IMR-90 (cell line): ENCODE measurements around the gene AK1. TPM values are rescaled to one million over a fixed set of nuclear protein-coding genes. Genes with fewer than 3 reads are reported as not detected.

Experiments used
- ATAC-seq: fragments of 200-7000 bp; cut with Tn5 transposase; 2 replicates; pipeline ENCODE4 v1.9.1; 2020; ENCODE audit warnings: low read depth, mild to moderate bottlenecking, moderate library complexity
- BruUV-seq: library from RNA; stranded (reverse); fragments of 400-500 nt; replicated peaks from 2 replicates; lab custom pipeline; 2021; lab: Mats Ljungman, UMichigan
- CTCF ChIA-PET: fragments of 300-600 bp; formaldehyde crosslinking; extraction: SDS; loops from one replicate; lab custom pipeline; 2021; ENCODE audit warnings: antibody characterized with exemption; lab: Yijun Ruan, JAX
- POLR2A ChIA-PET: fragments of 300-600 bp; sonication (Branson Sonifier 250); formaldehyde crosslinking; loops from one replicate; lab custom pipeline; 2022; ENCODE audit warnings: antibody characterized with exemption; ENCODE audit not compliant: unreplicated experiment; lab: Charles Lee
- DNase-seq: peaks from one replicate; pipeline ENCODE4 v3.0.0; 2013
- H2AFZ ChIP-seq: replicated peaks from 2 replicates; pipeline ENCODE3; 2013; ENCODE audit warnings: low read length, mild to moderate bottlenecking; ENCODE audit not compliant: poor library complexity
- H2AK5ac ChIP-seq: 2 replicates; pipeline ENCODE4 v1.6.1; 2013; ENCODE audit warnings: low read depth, low read length, inconsistent platforms
- H2AK9ac ChIP-seq: replicated peaks from 2 replicates; pipeline ENCODE3; 2013; ENCODE audit warnings: mild to moderate bottlenecking, low read depth, low read length, moderate library complexity; ENCODE audit not compliant: poor library complexity
- H2BK120ac ChIP-seq: 2 replicates; pipeline ENCODE4 v1.6.1; 2013; ENCODE audit warnings: low read depth, low read length, inconsistent platforms
- H2BK15ac ChIP-seq: 3 replicates; pipeline ENCODE4 v1.6.1; 2013; ENCODE audit warnings: low read depth, low read length, inconsistent platforms
- H2BK20ac ChIP-seq: 2 replicates; pipeline ENCODE4 v1.6.1; 2013; ENCODE audit warnings: low read depth, mild to moderate bottlenecking, inconsistent platforms, low read length, moderate library complexity
- H2BK5ac ChIP-seq: 2 replicates; pipeline ENCODE4 v1.6.1; 2013; ENCODE audit warnings: mild to moderate bottlenecking, low read depth, low read length, inconsistent platforms; ENCODE audit not compliant: poor library complexity, severe bottlenecking
- H3K14ac ChIP-seq: replicated peaks from 2 replicates; pipeline ENCODE4 v1.6.1; 2013; ENCODE audit warnings: low read depth, low read length, inconsistent platforms
- H3K18ac ChIP-seq: 2 replicates; pipeline ENCODE4 v1.6.1; 2013; ENCODE audit warnings: low read depth, low read length, control low read depth
- H3K23ac ChIP-seq: 2 replicates; pipeline ENCODE4 v1.6.1; 2013; ENCODE audit warnings: low read depth, low read length, inconsistent platforms
- H3K27ac ChIP-seq: 2 replicates; pipeline ENCODE4 v1.5.1; 2013; ENCODE audit warnings: mild to moderate bottlenecking, control low read depth, low read length; ENCODE audit not compliant: insufficient read depth
- H3K27me3 ChIP-seq: 2 replicates; pipeline ENCODE4 v1.6.1; 2013; ENCODE audit warnings: low read length; ENCODE audit not compliant: control insufficient read depth, insufficient read depth
- H3K36me3 ChIP-seq: 2 replicates; pipeline ENCODE4 v1.6.1; 2013; ENCODE audit warnings: low read length, mixed read lengths; ENCODE audit not compliant: control insufficient read depth, insufficient read depth
- H3K4ac ChIP-seq: 2 replicates; pipeline ENCODE4 v1.6.1; 2013; ENCODE audit warnings: low read depth, low read length, inconsistent platforms
- H3K4me1 ChIP-seq: 2 replicates; pipeline ENCODE4 v1.6.1; 2013; ENCODE audit warnings: low read length, mixed read lengths; ENCODE audit not compliant: control insufficient read depth, insufficient read depth
- H3K4me2 ChIP-seq: 2 replicates; pipeline ENCODE4 v1.6.1; 2013; ENCODE audit warnings: low read depth, mild to moderate bottlenecking, control low read depth, low read length, moderate library complexity
- H3K4me3 ChIP-seq: 2 replicates; pipeline ENCODE4 v1.5.1; 2013; ENCODE audit warnings: low read depth, mild to moderate bottlenecking, control low read depth, low read length, moderate library complexity; ENCODE audit not compliant: insufficient read depth
- H3K56ac ChIP-seq: 2 replicates; pipeline ENCODE4 v1.6.1; 2013; ENCODE audit warnings: low read length, inconsistent platforms; ENCODE audit not compliant: insufficient read depth; ENCODE audit errors: extremely low read depth
- H3K79me1 ChIP-seq, 2 experiments: 2 replicates each; pipeline ENCODE4 v1.6.1; 2013; ENCODE audit warnings: low read length in 2 of 2, inconsistent platforms in 1 of 2, low read depth in 1 of 2
- H3K9ac ChIP-seq: 2 replicates; pipeline ENCODE4 v1.6.1; 2013; ENCODE audit warnings: low read depth, low read length, control low read depth
- H3K9me1 ChIP-seq: 2 replicates; pipeline ENCODE4 v1.6.1; 2013; ENCODE audit warnings: low read length, inconsistent platforms; ENCODE audit not compliant: insufficient read depth
- H3K9me3 ChIP-seq: 2 replicates; pipeline ENCODE4 v1.6.1; 2013; ENCODE audit warnings: low read length; ENCODE audit not compliant: control insufficient read depth, insufficient read depth
- H4K20me1 ChIP-seq: 2 replicates; pipeline ENCODE4 v1.6.1; 2013; ENCODE audit warnings: low read length, inconsistent platforms; ENCODE audit not compliant: insufficient read depth
- H4K5ac ChIP-seq: 2 replicates; pipeline ENCODE4 v1.6.1; 2013; ENCODE audit warnings: mild to moderate bottlenecking, low read depth, low read length, control low read depth
- H4K8ac ChIP-seq, 2 experiments: 2 replicates each; pipeline ENCODE4 v1.6.1; 2013; ENCODE audit warnings: low read depth in 2 of 2, low read length in 2 of 2, control low read depth in 1 of 2, inconsistent platforms in 1 of 2
- H4K91ac ChIP-seq: 2 replicates; pipeline ENCODE4 v1.6.1; 2013; ENCODE audit warnings: low read depth, low read length, inconsistent platforms; ENCODE audit not compliant: insufficient read depth
- BHLHE40 ChIP-seq: fragments of 150-350 bp; IDR thresholded peaks from 2 replicates; pipeline ENCODE4 v1.6.1; 2016; ENCODE audit warnings: mild to moderate bottlenecking, low read depth, low read length
- CEBPB ChIP-seq: IDR thresholded peaks from 2 replicates; pipeline ENCODE4 v1.6.1; 2012; ENCODE audit warnings: low read depth, low read length, improper control_type of control experiment
- CHD1 ChIP-seq: IDR thresholded peaks from 2 replicates; pipeline ENCODE4 v1.6.1; 2012; ENCODE audit warnings: low read depth, low read length, improper control_type of control experiment
- FOS ChIP-seq: fragments of 150-350 bp; IDR thresholded peaks from 2 replicates; pipeline ENCODE4 v1.6.1; 2016; ENCODE audit warnings: low read depth, low read length
- MAZ ChIP-seq: IDR thresholded peaks from 2 replicates; pipeline ENCODE4 v1.6.1; 2012; ENCODE audit warnings: low read depth, mild to moderate bottlenecking, low read length, improper control_type of control experiment, moderate library complexity, borderline replicate concordance
- MXI1 ChIP-seq: IDR thresholded peaks from 2 replicates; pipeline ENCODE4 v1.6.1; 2012; ENCODE audit warnings: low read depth, mild to moderate bottlenecking, low read length, moderate library complexity, borderline replicate concordance
- NFE2L2 ChIP-seq: fragments of 150-350 bp; IDR thresholded peaks from 2 replicates; pipeline ENCODE4 v1.6.1; 2016; ENCODE audit warnings: low read depth, mild to moderate bottlenecking, low read length
- POLR2A ChIP-seq: IDR thresholded peaks from 2 replicates; pipeline ENCODE4 v1.6.1; 2012; ENCODE audit warnings: mild to moderate bottlenecking, low read depth, low read length
- RAD21 ChIP-seq: IDR thresholded peaks from 2 replicates; pipeline ENCODE4 v1.6.1; 2012; ENCODE audit warnings: low read length, improper control_type of control experiment
- RCOR1 ChIP-seq: IDR thresholded peaks from 2 replicates; pipeline ENCODE4 v1.6.1; 2012; ENCODE audit warnings: mild to moderate bottlenecking, low read length, improper control_type of control experiment; ENCODE audit not compliant: insufficient replicate concordance
- RFX5 ChIP-seq: IDR thresholded peaks from 2 replicates; pipeline ENCODE4 v1.8.0; 2012; ENCODE audit warnings: low read depth, mild to moderate bottlenecking, low read length, moderate library complexity
- WGBS, 2 experiments: methylation state at CpG; one replicate each; pipeline versions ENCODE4 v1.1.5 to v1.1.7; 2013; ENCODE audit warnings: missing lambda C conversion rate in 2 of 2; ENCODE audit not compliant: insufficient read length in 1 of 2; ENCODE audit errors: extremely low coverage in 2 of 2; 5-methylcytosine and 5-hydroxymethylcytosine counted together
- dilution Hi-C: fragments of 300-500 bp; cut with HindIII; formaldehyde crosslinking; loops from one replicate; pipeline ENCODE4 v1.14.3; 2018; ENCODE audit warnings: low sequenced_read_pairs; ENCODE audit not compliant: unreplicated experiment
- in situ Hi-C: fragments of 300-500 bp; cut with MboI; formaldehyde crosslinking; loops from 3 replicates; pipeline ENCODE4 v1.14.3; 2019; ENCODE audit warnings: low sequenced_read_pairs, inconsistent platforms, mixed read lengths
- intact Hi-C: fragments of 100-400 bp; cut with micrococcal nuclease; formaldehyde crosslinking; loops from 2 replicates; pipeline ENCODE4 v1.10.0; 2022
- polyA plus RNA-seq, 3 experiments: library from polyadenylated mRNA; depleted of rRNA; stranded (reverse); fragments of >200 nt; gene quantifications; 2 replicates each; pipeline ENCODE4 v1.2.3, GENCODE V29; 2012; ENCODE audit warnings: low replicate concordance in 1 of 3
- total RNA-seq: library from RNA; depleted of rRNA; stranded (reverse); fragments of >200 nt; gene quantifications from 2 replicates; pipeline ENCODE4 v1.2.3, GENCODE V29; 2012
- TF ChIP-seq, protein P1 (sequence below): fragments of 150-350 bp; IDR thresholded peaks from 2 replicates; pipeline ENCODE4 v1.6.1; 2016; ENCODE audit warnings: low read depth, mild to moderate bottlenecking, low read length, moderate library complexity, borderline replicate concordance
- TF ChIP-seq, protein P2 (sequence below): conservative IDR thresholded peaks from 2 replicates; pipeline ENCODE4 v1.5.1; 2012; ENCODE audit warnings: mild to moderate bottlenecking, low read depth, low read length, improper control_type of control experiment
- TF ChIP-seq, protein P3 (sequence below): fragments of 150-350 bp; IDR thresholded peaks from 2 replicates; pipeline ENCODE4 v1.6.1; 2017; ENCODE audit warnings: mild to moderate bottlenecking, antibody characterized with exemption, low read length, low read depth

Gene AK1
- total and polyA plus RNA-seq, 2 of the 4 experiments (the other 2 are of a cell fraction): 44.8 to 119 TPM

GRCh38 chr9:127874301-127875221 lies 2.9 kb downstream of the AK1 start:
- POLR2A ChIA-PET: interaction anchor here (0.6 kb wide), 1 partner anchor 140 kb away, joined by 3 read pairs; the partner anchor contains the start of gene TOR2A
- Histone ChIP-seq H2BK120ac (no peak overlapping the region), H3K14ac (no peak overlapping the region), H2AFZ (no peak overlapping the region), H2BK15ac (no peak overlapping the region), H3K27ac (no peak overlapping the region), H4K20me1 (0 out of 2 replicates have a peak, but pooled peaks cover 6% of the 10 kb centered on the region), H3K9me1 (no peaks in the 10 kb centered on the region), H3K4me3 (no peak overlapping the region), H2BK20ac (no peak overlapping the region), H3K23ac (no peak overlapping the region), H3K4me2 (no peak overlapping the region), H2BK5ac (no peak overlapping the region), H3K56ac (no peak overlapping the region), H4K91ac (no peak overlapping the region), H3K79me1 (peaks cover 20 to 34% of the 10 kb centered on the region in 2 experiments; a peak in 3 of 4 replicates), H3K4me1 (peaks cover 24% of the 10 kb centered on the region), H2AK5ac (peak overlapping the region; percentile 78; the same call in 1 of the 2 replicates), H3K27me3 (no peaks in the 10 kb centered on the region), H3K36me3 (peaks cover 21% of the 10 kb centered on the region), H3K9me3 (no peaks in the 10 kb centered on the region), H3K4ac (no peak overlapping the region), H4K8ac (no peak overlapping the region), H3K18ac (no peak overlapping the region), H2AK9ac (peak overlapping the region; percentile 85), H4K5ac (no peak overlapping the region), H3K9ac (no peak overlapping the region)
- CTCF ChIA-PET: no interaction called here
- dilution Hi-C loops (no loop called here), intact Hi-C loops (no loop called here), in situ Hi-C loops (no loop called here)
- DNase-seq (no peak), ATAC-seq (no peak)
- BruUV-seq: no TSS peak
- WGBS, 2 experiments: no CpG with 5 or more reads among the region's 19 CpGs
- TF ChIP-seq, protein P1, sequence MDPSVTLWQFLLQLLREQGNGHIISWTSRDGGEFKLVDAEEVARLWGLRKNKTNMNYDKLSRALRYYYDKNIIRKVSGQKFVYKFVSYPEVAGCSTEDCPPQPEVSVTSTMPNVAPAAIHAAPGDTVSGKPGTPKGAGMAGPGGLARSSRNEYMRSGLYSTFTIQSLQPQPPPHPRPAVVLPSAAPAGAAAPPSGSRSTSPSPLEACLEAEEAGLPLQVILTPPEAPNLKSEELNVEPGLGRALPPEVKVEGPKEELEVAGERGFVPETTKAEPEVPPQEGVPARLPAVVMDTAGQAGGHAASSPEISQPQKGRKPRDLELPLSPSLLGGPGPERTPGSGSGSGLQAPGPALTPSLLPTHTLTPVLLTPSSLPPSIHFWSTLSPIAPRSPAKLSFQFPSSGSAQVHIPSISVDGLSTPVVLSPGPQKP: no peak
- no peak for TF ChIP-seq MXI1
- no peak for TF ChIP-seq CEBPB
- TF ChIP-seq, protein P2, sequence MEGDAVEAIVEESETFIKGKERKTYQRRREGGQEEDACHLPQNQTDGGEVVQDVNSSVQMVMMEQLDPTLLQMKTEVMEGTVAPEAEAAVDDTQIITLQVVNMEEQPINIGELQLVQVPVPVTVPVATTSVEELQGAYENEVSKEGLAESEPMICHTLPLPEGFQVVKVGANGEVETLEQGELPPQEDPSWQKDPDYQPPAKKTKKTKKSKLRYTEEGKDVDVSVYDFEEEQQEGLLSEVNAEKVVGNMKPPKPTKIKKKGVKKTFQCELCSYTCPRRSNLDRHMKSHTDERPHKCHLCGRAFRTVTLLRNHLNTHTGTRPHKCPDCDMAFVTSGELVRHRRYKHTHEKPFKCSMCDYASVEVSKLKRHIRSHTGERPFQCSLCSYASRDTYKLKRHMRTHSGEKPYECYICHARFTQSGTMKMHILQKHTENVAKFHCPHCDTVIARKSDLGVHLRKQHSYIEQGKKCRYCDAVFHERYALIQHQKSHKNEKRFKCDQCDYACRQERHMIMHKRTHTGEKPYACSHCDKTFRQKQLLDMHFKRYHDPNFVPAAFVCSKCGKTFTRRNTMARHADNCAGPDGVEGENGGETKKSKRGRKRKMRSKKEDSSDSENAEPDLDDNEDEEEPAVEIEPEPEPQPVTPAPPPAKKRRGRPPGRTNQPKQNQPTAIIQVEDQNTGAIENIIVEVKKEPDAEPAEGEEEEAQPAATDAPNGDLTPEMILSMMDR: no peak
- TF ChIP-seq MAZ: no peak
- TF ChIP-seq RCOR1: no peak
- TF ChIP-seq, protein P3, sequence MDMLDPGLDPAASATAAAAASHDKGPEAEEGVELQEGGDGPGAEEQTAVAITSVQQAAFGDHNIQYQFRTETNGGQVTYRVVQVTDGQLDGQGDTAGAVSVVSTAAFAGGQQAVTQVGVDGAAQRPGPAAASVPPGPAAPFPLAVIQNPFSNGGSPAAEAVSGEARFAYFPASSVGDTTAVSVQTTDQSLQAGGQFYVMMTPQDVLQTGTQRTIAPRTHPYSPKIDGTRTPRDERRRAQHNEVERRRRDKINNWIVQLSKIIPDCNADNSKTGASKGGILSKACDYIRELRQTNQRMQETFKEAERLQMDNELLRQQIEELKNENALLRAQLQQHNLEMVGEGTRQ: no peak
- no peak for TF ChIP-seq CHD1
- no peak for TF ChIP-seq RFX5
- no peak for TF ChIP-seq POLR2A
- no peak for TF ChIP-seq FOS
- no peak for TF ChIP-seq RAD21
- TF ChIP-seq NFE2L2: no peak
- no peak for TF ChIP-seq BHLHE40
